ENCODE data around the gene CCNDBP1. TPM values are rescaled to one million over a fixed set of nuclear protein-coding genes. Genes with fewer than 3 reads are reported as not detected.

Gene CCNDBP1
- total RNA-seq, 1 donor from 2014 or later: 97.7 TPM

DNA sequence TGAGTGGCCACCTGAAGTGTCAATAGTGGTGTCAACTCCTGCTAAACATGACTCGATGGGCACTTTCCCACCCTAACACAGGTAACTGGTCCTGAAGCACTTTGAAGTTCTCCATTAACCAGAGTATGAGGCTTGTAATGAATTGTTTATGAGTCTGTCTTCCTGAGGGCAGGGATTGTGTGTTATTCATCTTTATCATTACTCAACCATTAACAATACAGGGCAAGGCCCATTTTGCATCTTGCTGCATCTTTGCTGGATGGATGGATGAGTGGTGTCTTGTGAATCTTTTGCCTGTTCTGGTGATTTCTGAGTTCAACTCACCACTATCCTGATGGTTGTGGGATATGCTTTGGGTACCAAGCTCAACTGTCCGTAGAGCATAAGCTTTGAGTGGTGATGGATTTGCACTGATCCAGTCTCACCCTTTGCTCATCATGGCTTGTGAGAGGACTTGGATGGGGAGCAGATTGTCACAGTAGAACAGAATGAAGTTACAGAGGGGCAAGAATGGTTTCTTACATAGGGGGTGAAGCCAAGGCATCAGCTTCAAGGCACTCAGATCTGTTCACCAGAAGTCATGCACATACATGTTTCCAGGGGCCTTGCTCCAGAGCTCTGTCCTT lies 57.9 kb downstream of the CCNDBP1 start:
- DNase-seq (ENCODE audit: low read depth): no peak

DNA sequence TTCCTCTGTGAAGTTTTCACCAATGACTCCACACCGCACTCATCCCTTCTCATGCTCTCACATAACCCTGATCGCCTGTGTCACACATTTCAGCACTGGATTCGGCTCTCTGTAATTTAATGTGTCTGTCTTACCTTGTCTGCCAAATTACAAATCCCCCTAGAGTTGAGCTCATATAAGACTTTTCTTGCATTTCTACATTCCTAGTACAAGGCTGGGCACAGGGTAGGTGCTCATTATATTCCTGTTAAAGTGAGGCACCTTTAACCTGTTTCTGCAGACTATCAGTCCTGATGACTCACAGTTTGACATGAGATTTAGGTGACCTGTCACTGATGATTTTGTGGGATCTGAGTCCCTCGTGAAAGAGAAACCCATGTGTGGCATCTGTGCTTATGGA lies 58.9 kb downstream of the CCNDBP1 start:
- DNase-seq (ENCODE audit: low read depth): no peak

DNA sequence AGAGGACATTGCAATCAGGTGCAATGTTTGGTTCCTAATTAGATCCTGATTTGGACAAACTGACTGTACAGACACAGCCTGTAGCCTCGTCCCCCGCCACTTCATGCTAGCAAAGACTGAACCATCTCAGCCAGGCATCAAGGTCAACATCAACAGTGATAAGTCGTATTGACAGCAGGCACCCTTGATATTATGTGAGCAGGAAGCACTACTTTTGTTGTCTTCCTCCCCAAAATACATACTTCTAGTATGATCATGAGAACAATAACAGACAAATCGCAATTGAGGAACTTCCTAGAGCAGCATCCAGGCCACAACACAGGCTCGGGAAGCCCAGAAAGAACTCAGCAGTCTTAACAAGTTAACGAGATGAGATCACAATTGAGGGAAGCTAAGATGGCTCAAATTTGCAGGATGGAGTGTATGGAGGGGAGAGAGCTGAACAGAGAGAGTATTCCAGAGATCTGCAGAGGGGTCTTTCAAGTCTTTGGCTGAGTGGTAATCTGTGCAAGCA lies 61.1 kb downstream of the CCNDBP1 start:
- no peak for DNase-seq (ENCODE audit: low read depth)

Other genes with a start within 250 kb of the CCNDBP1 start
- gene UBR1, start 79.4 kb upstream of the CCNDBP1 start, total RNA-seq: 32.2 and 42.7 TPM in 2 replicates
- gene TMEM62, start 51.8 kb upstream of the CCNDBP1 start, total RNA-seq: 23.4 and 37.0 TPM in 2 replicates
- gene EPB42, start 35.6 kb downstream of the CCNDBP1 start, total RNA-seq: not detected in 2 replicates
- gene TGM5, start 81.5 kb downstream of the CCNDBP1 start, total RNA-seq: 0.25 and 0.35 TPM in 2 replicates
- gene TGM7, start 116.9 kb downstream of the CCNDBP1 start, total RNA-seq: not detected in 2 replicates
- gene LCMT2, start 145.2 kb downstream of the CCNDBP1 start, total RNA-seq: 15.1 and 16.6 TPM in 2 replicates
- gene ZSCAN29, start 185.6 kb downstream of the CCNDBP1 start, total RNA-seq: 32.9 and 35.1 TPM in 2 replicates
- 14.2 and 22.4 TPM in 2 replicates for gene TUBGCP4, start 185.7 kb downstream of the CCNDBP1 start, total RNA-seq